MM.1S (cell line): ENCODE data around the gene OSBPL5.

Experiments
- EZH2 ChIP-seq: fragments of 300-600 bp; sonication (generic); optimal IDR thresholded peaks from 2 replicates; pipeline ENCODE3; 2017; ENCODE audit warnings: low read depth, mild to moderate bottlenecking, antibody characterized with exemption, low read length, mixed read lengths
- EZH2phosphoT487 ChIP-seq: fragments of 300-600 bp; sonication (generic); IDR thresholded peaks from 2 replicates; pipeline ENCODE4 v1.6.1; 2018; ENCODE audit warnings: antibody characterized with exemption, low read length
- TF ChIP-seq, protein P1 (sequence below): fragments of 300-600 bp; sonication (generic); IDR thresholded peaks from 2 replicates; pipeline ENCODE4 v1.5.1; 2016; ENCODE audit warnings: antibody characterized with exemption, low read length, mixed read lengths

DNA sequence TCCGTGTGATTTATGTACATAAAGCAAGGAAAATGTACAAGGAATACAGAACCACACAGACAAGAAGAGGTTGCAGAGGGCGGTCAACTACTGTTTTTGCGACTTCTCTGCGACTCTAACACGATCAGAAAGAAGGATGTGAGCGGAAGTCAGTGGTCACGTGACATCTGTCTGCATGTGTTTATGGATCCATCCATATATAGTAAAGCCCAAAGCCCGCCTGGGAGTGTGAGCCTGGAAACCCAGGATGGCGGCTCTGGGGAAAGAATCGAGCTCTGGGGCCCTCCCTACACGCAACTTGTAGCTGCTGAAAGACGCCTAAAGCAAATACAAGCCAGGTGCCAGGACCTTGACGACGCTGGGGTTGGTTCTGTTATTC is 8.8 kb downstream of the OSBPL5 start:
- TF ChIP-seq EZH2phosphoT487 (no peak), EZH2 (no peak)
- TF ChIP-seq, protein P1, sequence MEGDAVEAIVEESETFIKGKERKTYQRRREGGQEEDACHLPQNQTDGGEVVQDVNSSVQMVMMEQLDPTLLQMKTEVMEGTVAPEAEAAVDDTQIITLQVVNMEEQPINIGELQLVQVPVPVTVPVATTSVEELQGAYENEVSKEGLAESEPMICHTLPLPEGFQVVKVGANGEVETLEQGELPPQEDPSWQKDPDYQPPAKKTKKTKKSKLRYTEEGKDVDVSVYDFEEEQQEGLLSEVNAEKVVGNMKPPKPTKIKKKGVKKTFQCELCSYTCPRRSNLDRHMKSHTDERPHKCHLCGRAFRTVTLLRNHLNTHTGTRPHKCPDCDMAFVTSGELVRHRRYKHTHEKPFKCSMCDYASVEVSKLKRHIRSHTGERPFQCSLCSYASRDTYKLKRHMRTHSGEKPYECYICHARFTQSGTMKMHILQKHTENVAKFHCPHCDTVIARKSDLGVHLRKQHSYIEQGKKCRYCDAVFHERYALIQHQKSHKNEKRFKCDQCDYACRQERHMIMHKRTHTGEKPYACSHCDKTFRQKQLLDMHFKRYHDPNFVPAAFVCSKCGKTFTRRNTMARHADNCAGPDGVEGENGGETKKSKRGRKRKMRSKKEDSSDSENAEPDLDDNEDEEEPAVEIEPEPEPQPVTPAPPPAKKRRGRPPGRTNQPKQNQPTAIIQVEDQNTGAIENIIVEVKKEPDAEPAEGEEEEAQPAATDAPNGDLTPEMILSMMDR: no peak
